Peyer's patch (tissue), 4 donors: Measurements from ENCODE around the gene OTOR. TPM values are rescaled to one million over a fixed set of nuclear protein-coding genes. Genes with fewer than 3 reads are reported as not detected.

Experiments used
- DNase-seq, 3 donors: peaks; one replicate each; pipeline ENCODE4 v3.0.0-alpha.2; 2017 to 2019
- H3K27ac ChIP-seq, 4 donors: fragments of 200-600 bp; sonication (generic); one replicate each; pipeline ENCODE4 v1.5.1; 2016 to 2019
- H3K27me3 ChIP-seq, 2 donors: fragments of 200-600 bp; sonication (generic); one replicate each; pipeline ENCODE4 v1.5.1; 2019
- H3K36me3 ChIP-seq, 3 donors: fragments of 200-600 bp; sonication (generic); one replicate each; pipeline ENCODE4 v1.5.1; 2016 to 2019
- H3K4me1 ChIP-seq, 4 donors: fragments of 200-600 bp; sonication (generic); one replicate each; pipeline ENCODE4 v1.5.1; 2016 to 2019
- H3K4me3 ChIP-seq, 4 donors: fragments of 200-600 bp; sonication (generic); 1 replicate in 3 of 4; 2 replicates in 1 of 4; pipeline ENCODE4 v1.5.1; 2016 to 2019; ENCODE audit warnings: mild to moderate bottlenecking in 1 of 4
- H3K9me3 ChIP-seq, 4 donors: fragments of 200-600 bp; sonication (generic); one replicate each; pipeline ENCODE4 v1.5.1; 2016 to 2019; ENCODE audit warnings: mild to moderate bottlenecking in 1 of 4
- POLR2A ChIP-seq, 2 donors: fragments of 450-650 bp; IDR thresholded peaks; one replicate each; pipeline ENCODE4 v1.5.1; 2017; ENCODE audit warnings: antibody characterized with exemption in 2 of 2, mild to moderate bottlenecking in 2 of 2, moderate library complexity in 2 of 2
- total RNA-seq, 4 donors: library from RNA; depleted of rRNA; stranded (reverse); fragments of >200 nt; gene quantifications; one replicate each; pipeline ENCODE4 v1.1.0, GENCODE V29; 2016
- TF ChIP-seq, protein P1 (sequence below), 6 experiments: fragments of 450-650 bp in 4 of 6; fragments of 200-600 bp in 2 of 6; sonication (generic) in 1 of 6; IDR thresholded peaks; one replicate each; pipeline ENCODE4 v1.5.1; 2017 to 2019; ENCODE audit warnings: antibody characterized with exemption in 6 of 6, mild to moderate bottlenecking in 3 of 6, moderate library complexity in 1 of 6

OTOR gene
- total RNA-seq, 4 donors from 2014 or later = not detected

DNA sequence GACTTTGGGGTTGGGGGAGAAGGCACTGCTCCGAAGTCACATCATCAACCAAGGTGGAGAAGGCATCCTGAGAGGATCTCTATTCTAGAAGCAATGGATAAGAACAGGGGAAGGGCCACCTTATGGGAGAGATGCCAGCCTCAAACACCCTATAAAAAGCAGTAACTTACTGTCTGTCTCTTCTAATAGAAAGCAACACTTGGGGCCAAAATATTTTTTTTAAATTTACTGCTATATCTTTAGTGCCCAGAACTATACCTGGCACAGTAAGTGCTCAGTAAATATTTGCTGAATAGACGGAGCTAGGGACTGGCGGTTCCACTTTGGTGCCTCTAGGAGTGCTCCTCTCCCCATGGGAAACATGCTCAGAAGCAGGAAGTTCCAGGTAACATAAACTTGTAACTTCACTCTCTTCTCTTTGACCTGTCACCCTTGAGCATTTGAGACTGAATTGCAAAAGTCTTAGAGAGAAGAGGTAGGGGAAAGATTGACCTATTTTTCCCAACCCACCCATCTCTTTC, 807 bp upstream of the OTOR start:
- Histone ChIP-seq H3K27ac (no peak overlapping the region), H3K9me3 (no peaks in the 10 kb centered on the region), H3K4me3 (no peak overlapping the region), H3K36me3 (peaks cover 0 to 3% (median 0%) of the 10 kb centered on the region in 3 donors), H3K4me1 (no peaks in the 10 kb centered on the region), H3K27me3 (no peaks in the 10 kb centered on the region)
- TF ChIP-seq, protein P1, sequence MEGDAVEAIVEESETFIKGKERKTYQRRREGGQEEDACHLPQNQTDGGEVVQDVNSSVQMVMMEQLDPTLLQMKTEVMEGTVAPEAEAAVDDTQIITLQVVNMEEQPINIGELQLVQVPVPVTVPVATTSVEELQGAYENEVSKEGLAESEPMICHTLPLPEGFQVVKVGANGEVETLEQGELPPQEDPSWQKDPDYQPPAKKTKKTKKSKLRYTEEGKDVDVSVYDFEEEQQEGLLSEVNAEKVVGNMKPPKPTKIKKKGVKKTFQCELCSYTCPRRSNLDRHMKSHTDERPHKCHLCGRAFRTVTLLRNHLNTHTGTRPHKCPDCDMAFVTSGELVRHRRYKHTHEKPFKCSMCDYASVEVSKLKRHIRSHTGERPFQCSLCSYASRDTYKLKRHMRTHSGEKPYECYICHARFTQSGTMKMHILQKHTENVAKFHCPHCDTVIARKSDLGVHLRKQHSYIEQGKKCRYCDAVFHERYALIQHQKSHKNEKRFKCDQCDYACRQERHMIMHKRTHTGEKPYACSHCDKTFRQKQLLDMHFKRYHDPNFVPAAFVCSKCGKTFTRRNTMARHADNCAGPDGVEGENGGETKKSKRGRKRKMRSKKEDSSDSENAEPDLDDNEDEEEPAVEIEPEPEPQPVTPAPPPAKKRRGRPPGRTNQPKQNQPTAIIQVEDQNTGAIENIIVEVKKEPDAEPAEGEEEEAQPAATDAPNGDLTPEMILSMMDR (IDR thresholded peaks at IDR 0.05) = peak in 2 of 6 experiments; percentile 7 to 11
- no peak for TF ChIP-seq POLR2A (IDR thresholded peaks at IDR 0.05)
- DNase-seq = no peak

DNA sequence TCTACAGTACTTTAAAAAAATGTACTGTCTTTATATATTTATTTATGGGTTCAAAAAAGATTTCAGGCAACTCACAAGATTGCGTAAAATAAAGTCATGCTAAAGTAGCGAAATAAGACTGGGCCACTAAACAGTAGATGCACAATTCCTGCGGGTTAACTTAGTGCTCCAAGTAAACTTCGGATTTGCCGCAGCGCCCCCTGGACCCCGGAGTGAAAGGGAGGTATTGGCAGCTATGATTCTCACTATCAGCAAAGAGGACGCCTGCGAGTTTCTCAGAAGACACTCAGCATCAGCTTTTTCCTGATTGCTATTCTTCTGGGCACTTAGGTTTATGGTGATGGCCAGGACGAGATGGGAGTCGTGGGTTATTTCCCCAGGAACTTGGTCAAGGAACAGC, 1.4 kb downstream of the OTOR start:
- no peak for DNase-seq
- no peaks in the 10 kb centered on the region for H3K36me3 ChIP-seq
- H3K4me1 ChIP-seq = no peaks in the 10 kb centered on the region
- no peak overlapping the region for H3K27ac ChIP-seq
- no peaks in the 10 kb centered on the region for H3K9me3 ChIP-seq
- H3K4me3 ChIP-seq = no peak overlapping the region
- no peak for TF ChIP-seq POLR2A (IDR thresholded peaks at IDR 0.05)
- TF ChIP-seq, protein P1 (IDR thresholded peaks at IDR 0.05) = no peak
- H3K27me3 ChIP-seq = no peaks in the 10 kb centered on the region

DNA sequence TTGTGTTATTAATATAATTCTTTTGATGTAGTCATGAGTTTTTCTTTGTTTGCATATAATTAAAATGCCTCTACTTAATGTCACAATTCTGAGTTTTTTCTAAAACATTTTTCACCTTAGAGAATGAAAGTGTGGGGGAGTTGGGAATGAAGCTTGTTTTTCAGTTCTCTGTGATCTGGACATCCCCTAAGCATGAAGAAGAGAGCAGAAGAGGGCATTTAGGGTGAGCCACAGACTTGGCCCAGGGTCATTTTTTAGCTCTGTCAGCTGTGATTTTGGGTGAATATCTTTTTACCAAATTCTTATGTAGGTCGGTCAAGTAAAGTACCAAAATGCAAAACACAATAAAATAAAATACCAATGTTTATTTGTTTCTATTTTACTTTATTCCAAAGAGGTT, 3.9 kb downstream of the OTOR start:
- H3K4me3 ChIP-seq = no peak overlapping the region
- H3K9me3 ChIP-seq = no peaks in the 10 kb centered on the region
- H3K27ac ChIP-seq = no peak overlapping the region
- H3K27me3 ChIP-seq = no peaks in the 10 kb centered on the region
- no peak for DNase-seq
- no peak for TF ChIP-seq POLR2A (IDR thresholded peaks at IDR 0.05)
- TF ChIP-seq, protein P1 (IDR thresholded peaks at IDR 0.05) = no peak
- no peaks in the 10 kb centered on the region for H3K36me3 ChIP-seq
- no peaks in the 10 kb centered on the region for H3K4me1 ChIP-seq

DNA sequence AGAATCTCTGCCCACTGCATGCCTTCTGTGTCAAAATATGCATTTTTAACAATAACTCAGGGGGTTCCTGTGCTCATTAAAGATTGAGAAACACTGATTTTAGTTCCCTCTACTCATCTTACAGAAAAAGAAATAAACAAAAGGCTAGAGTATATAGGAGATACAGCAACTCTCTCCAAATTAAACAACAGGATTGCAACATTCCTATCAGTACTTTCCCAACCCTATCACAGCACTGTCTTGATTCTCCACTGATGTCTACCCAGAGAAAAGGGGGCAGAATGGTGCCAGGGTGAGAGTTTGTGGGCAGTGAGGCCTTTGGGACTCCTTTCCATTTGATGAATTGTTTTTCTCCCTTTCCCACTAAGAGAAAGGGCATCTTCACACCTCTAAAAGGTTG, 4.7 kb downstream of the OTOR start:
- DNase-seq = no peak
- Histone ChIP-seq H3K4me3 (no peak overlapping the region), H3K27ac (no peak overlapping the region), H3K4me1 (no peaks in the 10 kb centered on the region), H3K36me3 (no peaks in the 10 kb centered on the region), H3K27me3 (no peaks in the 10 kb centered on the region), H3K9me3 (no peaks in the 10 kb centered on the region)
- no peak for TF ChIP-seq POLR2A (IDR thresholded peaks at IDR 0.05)
- TF ChIP-seq, protein P1 (IDR thresholded peaks at IDR 0.05) = no peak

DNA sequence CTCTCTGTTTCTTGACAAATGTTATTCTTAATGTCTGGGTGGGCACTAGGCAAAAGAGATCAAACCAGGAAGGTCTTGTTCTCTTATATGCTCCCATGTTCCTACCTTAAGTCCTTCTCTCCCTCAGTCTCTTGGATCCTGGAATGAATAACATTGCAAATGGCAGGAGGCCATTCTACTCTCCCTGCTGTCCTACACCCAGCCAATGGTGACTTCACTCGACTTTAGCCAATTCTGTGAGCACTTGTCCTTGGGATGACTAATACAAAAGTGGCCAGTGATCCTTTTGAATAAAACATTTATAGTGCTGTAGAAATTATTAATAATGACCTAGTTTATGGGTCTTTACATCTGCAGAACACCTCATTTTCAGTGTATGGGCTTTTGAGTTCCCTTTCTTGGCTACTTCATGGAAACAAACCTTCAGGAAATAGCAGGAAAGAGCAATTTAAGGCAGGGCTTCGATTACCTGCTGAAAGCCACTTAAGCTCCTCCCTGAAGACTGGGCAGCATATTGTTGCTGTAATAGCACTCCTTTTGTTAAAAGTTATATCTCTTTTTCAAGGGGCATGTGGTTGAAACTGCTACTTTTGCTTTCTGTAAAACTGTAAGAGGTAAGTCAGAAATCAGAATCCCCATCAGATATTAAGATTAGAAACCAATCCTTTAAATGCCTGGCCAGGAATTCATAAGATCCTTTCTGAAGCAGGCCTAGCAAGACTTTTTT, 10.5 kb downstream of the OTOR start:
- Histone ChIP-seq H3K36me3 (no peaks in the 10 kb centered on the region), H3K4me1 (no peaks in the 10 kb centered on the region), H3K4me3 (no peak overlapping the region), H3K27ac (no peak overlapping the region), H3K27me3 (no peaks in the 10 kb centered on the region), H3K9me3 (no peaks in the 10 kb centered on the region)
- TF ChIP-seq, protein P1 (IDR thresholded peaks at IDR 0.05) = no peak
- no peak for TF ChIP-seq POLR2A (IDR thresholded peaks at IDR 0.05)
- no peak for DNase-seq
